HEK293T (cell line): Measurements from ENCODE around the gene MANEAL.

Experiments
- ARNT ChIP-seq: fragments of 450-650 bp; IDR thresholded peaks from 2 replicates; pipeline ENCODE4 v1.6.1; 2017; ENCODE audit warnings: mild to moderate bottlenecking
- BHLHE40 ChIP-seq: fragments of 450-650 bp; IDR thresholded peaks from 2 replicates; pipeline ENCODE4 v1.6.1; 2016; ENCODE audit warnings: mild to moderate bottlenecking, moderate library complexity, borderline replicate concordance
- ELF4 ChIP-seq: fragments of 450-650 bp; IDR thresholded peaks from 2 replicates; pipeline ENCODE4 v1.6.1; 2017; ENCODE audit warnings: antibody characterized with exemption
- FOXK2 ChIP-seq: fragments of 450-650 bp; IDR thresholded peaks from 2 replicates; pipeline ENCODE4 v1.6.1; 2016; ENCODE audit warnings: mild to moderate bottlenecking
- FOXM1 ChIP-seq: fragments of 450-650 bp; IDR thresholded peaks from 2 replicates; pipeline ENCODE4 v1.6.1; 2017; ENCODE audit warnings: mild to moderate bottlenecking, borderline replicate concordance
- HDGF ChIP-seq: fragments of 450-650 bp; IDR thresholded peaks from 2 replicates; pipeline ENCODE4 v1.6.1; 2017; ENCODE audit warnings: antibody characterized with exemption, borderline replicate concordance
- L3MBTL2 ChIP-seq: fragments of 450-650 bp; conservative IDR thresholded peaks from 2 replicates; pipeline ENCODE4 v1.6.1; 2016; ENCODE audit warnings: mild to moderate bottlenecking
- NFRKB ChIP-seq: fragments of 450-650 bp; IDR thresholded peaks from 2 replicates; pipeline ENCODE4 v1.6.1; 2016; ENCODE audit warnings: mild to moderate bottlenecking, moderate library complexity
- SP1 ChIP-seq: fragments of 450-650 bp; IDR thresholded peaks from 2 replicates; pipeline ENCODE4 v1.6.1; 2017
- TARDBP ChIP-seq: fragments of 450-650 bp; IDR thresholded peaks from 2 replicates; pipeline ENCODE4 v1.6.1; 2016
- ZNF384 ChIP-seq: fragments of 450-650 bp; IDR thresholded peaks from 2 replicates; pipeline ENCODE4 v1.6.1; 2016
- TF ChIP-seq, protein P1 (sequence below): fragments of 450-650 bp; IDR thresholded peaks from 2 replicates; pipeline ENCODE4 v1.6.1; 2016

DNA sequence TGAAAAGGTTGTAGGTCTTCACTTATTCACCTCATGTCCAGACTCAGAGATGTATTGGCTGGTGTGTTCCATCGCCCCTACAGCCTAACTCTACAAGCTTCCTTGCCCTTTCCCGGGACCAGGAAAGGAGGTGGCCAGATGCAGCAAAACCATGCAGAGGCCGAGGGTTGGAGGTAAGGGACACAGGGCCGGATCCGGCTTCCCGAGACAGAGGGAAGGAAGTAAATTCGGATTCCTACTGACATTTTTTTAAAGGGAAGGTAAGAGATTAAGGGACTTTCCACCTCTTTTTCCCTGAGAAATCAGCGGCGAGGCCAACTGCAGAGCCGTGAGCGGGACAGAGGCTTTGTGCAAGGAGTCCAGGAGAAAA, 41.4 kb upstream of the MANEAL start:
- TF ChIP-seq SP1, result no peak
- no peak for TF ChIP-seq ELF4
- TF ChIP-seq, protein P1, sequence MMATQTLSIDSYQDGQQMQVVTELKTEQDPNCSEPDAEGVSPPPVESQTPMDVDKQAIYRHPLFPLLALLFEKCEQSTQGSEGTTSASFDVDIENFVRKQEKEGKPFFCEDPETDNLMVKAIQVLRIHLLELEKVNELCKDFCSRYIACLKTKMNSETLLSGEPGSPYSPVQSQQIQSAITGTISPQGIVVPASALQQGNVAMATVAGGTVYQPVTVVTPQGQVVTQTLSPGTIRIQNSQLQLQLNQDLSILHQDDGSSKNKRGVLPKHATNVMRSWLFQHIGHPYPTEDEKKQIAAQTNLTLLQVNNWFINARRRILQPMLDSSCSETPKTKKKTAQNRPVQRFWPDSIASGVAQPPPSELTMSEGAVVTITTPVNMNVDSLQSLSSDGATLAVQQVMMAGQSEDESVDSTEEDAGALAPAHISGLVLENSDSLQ, result no peak
- TF ChIP-seq HDGF, result no peak
- no peak for TF ChIP-seq FOXM1
- no peak for TF ChIP-seq NFRKB
- no peak for TF ChIP-seq L3MBTL2
- TF ChIP-seq BHLHE40, result no peak
- no peak for TF ChIP-seq TARDBP
- no peak for TF ChIP-seq ARNT
- no peak for TF ChIP-seq FOXK2
- no peak for TF ChIP-seq ZNF384
